IMR-90 (cell line): ENCODE measurements around the gene LAPTM5. TPM values are rescaled to one million over a fixed set of nuclear protein-coding genes. Genes with fewer than 3 reads are reported as not detected.

ENCODE experiments used
- ATAC-seq: fragments of 200-7000 bp; cut with Tn5 transposase; 2 replicates; pipeline ENCODE4 v1.9.1; 2020; ENCODE audit warnings: low read depth, mild to moderate bottlenecking, moderate library complexity
- BruUV-seq: library from RNA; stranded (reverse); fragments of 400-500 nt; replicated peaks from 2 replicates; lab custom pipeline; 2021; lab: Mats Ljungman, UMichigan
- CTCF ChIA-PET: fragments of 300-600 bp; formaldehyde crosslinking; extraction: SDS; loops from one replicate; lab custom pipeline; 2021; ENCODE audit warnings: antibody characterized with exemption; lab: Yijun Ruan, JAX
- POLR2A ChIA-PET: fragments of 300-600 bp; sonication (Branson Sonifier 250); formaldehyde crosslinking; loops from one replicate; lab custom pipeline; 2022; ENCODE audit warnings: antibody characterized with exemption; ENCODE audit not compliant: unreplicated experiment; lab: Charles Lee
- DNase-seq: peaks from one replicate; pipeline ENCODE4 v3.0.0; 2013
- H2AFZ ChIP-seq: replicated peaks from 2 replicates; pipeline ENCODE3; 2013; ENCODE audit warnings: low read length, mild to moderate bottlenecking; ENCODE audit not compliant: poor library complexity
- H2AK5ac ChIP-seq: 2 replicates; pipeline ENCODE4 v1.6.1; 2013; ENCODE audit warnings: low read depth, low read length, inconsistent platforms
- H2AK9ac ChIP-seq: replicated peaks from 2 replicates; pipeline ENCODE3; 2013; ENCODE audit warnings: mild to moderate bottlenecking, low read depth, low read length, moderate library complexity; ENCODE audit not compliant: poor library complexity
- H2BK120ac ChIP-seq: 2 replicates; pipeline ENCODE4 v1.6.1; 2013; ENCODE audit warnings: low read depth, low read length, inconsistent platforms
- H2BK15ac ChIP-seq: 3 replicates; pipeline ENCODE4 v1.6.1; 2013; ENCODE audit warnings: low read depth, low read length, inconsistent platforms
- H2BK20ac ChIP-seq: 2 replicates; pipeline ENCODE4 v1.6.1; 2013; ENCODE audit warnings: low read depth, mild to moderate bottlenecking, inconsistent platforms, low read length, moderate library complexity
- H2BK5ac ChIP-seq: 2 replicates; pipeline ENCODE4 v1.6.1; 2013; ENCODE audit warnings: mild to moderate bottlenecking, low read depth, low read length, inconsistent platforms; ENCODE audit not compliant: poor library complexity, severe bottlenecking
- H3K14ac ChIP-seq: replicated peaks from 2 replicates; pipeline ENCODE4 v1.6.1; 2013; ENCODE audit warnings: low read depth, low read length, inconsistent platforms
- H3K18ac ChIP-seq: 2 replicates; pipeline ENCODE4 v1.6.1; 2013; ENCODE audit warnings: low read depth, low read length, control low read depth
- H3K23ac ChIP-seq: 2 replicates; pipeline ENCODE4 v1.6.1; 2013; ENCODE audit warnings: low read depth, low read length, inconsistent platforms
- H3K27ac ChIP-seq: 2 replicates; pipeline ENCODE4 v1.5.1; 2013; ENCODE audit warnings: mild to moderate bottlenecking, control low read depth, low read length; ENCODE audit not compliant: insufficient read depth
- H3K27me3 ChIP-seq: 2 replicates; pipeline ENCODE4 v1.6.1; 2013; ENCODE audit warnings: low read length; ENCODE audit not compliant: control insufficient read depth, insufficient read depth
- H3K36me3 ChIP-seq: 2 replicates; pipeline ENCODE4 v1.6.1; 2013; ENCODE audit warnings: low read length, mixed read lengths; ENCODE audit not compliant: control insufficient read depth, insufficient read depth
- H3K4ac ChIP-seq: 2 replicates; pipeline ENCODE4 v1.6.1; 2013; ENCODE audit warnings: low read depth, low read length, inconsistent platforms
- H3K4me1 ChIP-seq: 2 replicates; pipeline ENCODE4 v1.6.1; 2013; ENCODE audit warnings: low read length, mixed read lengths; ENCODE audit not compliant: control insufficient read depth, insufficient read depth
- H3K4me2 ChIP-seq: 2 replicates; pipeline ENCODE4 v1.6.1; 2013; ENCODE audit warnings: low read depth, mild to moderate bottlenecking, control low read depth, low read length, moderate library complexity
- H3K4me3 ChIP-seq: 2 replicates; pipeline ENCODE4 v1.5.1; 2013; ENCODE audit warnings: low read depth, mild to moderate bottlenecking, control low read depth, low read length, moderate library complexity; ENCODE audit not compliant: insufficient read depth
- H3K56ac ChIP-seq: 2 replicates; pipeline ENCODE4 v1.6.1; 2013; ENCODE audit warnings: low read length, inconsistent platforms; ENCODE audit not compliant: insufficient read depth; ENCODE audit errors: extremely low read depth
- H3K79me1 ChIP-seq, 2 experiments: 2 replicates each; pipeline ENCODE4 v1.6.1; 2013; ENCODE audit warnings: low read length in 2 of 2, inconsistent platforms in 1 of 2, low read depth in 1 of 2
- H3K9ac ChIP-seq: 2 replicates; pipeline ENCODE4 v1.6.1; 2013; ENCODE audit warnings: low read depth, low read length, control low read depth
- H3K9me1 ChIP-seq: 2 replicates; pipeline ENCODE4 v1.6.1; 2013; ENCODE audit warnings: low read length, inconsistent platforms; ENCODE audit not compliant: insufficient read depth
- H3K9me3 ChIP-seq: 2 replicates; pipeline ENCODE4 v1.6.1; 2013; ENCODE audit warnings: low read length; ENCODE audit not compliant: control insufficient read depth, insufficient read depth
- H4K20me1 ChIP-seq: 2 replicates; pipeline ENCODE4 v1.6.1; 2013; ENCODE audit warnings: low read length, inconsistent platforms; ENCODE audit not compliant: insufficient read depth
- H4K5ac ChIP-seq: 2 replicates; pipeline ENCODE4 v1.6.1; 2013; ENCODE audit warnings: mild to moderate bottlenecking, low read depth, low read length, control low read depth
- H4K8ac ChIP-seq, 2 experiments: 2 replicates each; pipeline ENCODE4 v1.6.1; 2013; ENCODE audit warnings: low read depth in 2 of 2, low read length in 2 of 2, control low read depth in 1 of 2, inconsistent platforms in 1 of 2
- H4K91ac ChIP-seq: 2 replicates; pipeline ENCODE4 v1.6.1; 2013; ENCODE audit warnings: low read depth, low read length, inconsistent platforms; ENCODE audit not compliant: insufficient read depth
- BHLHE40 ChIP-seq: fragments of 150-350 bp; IDR thresholded peaks from 2 replicates; pipeline ENCODE4 v1.6.1; 2016; ENCODE audit warnings: mild to moderate bottlenecking, low read depth, low read length
- CEBPB ChIP-seq: IDR thresholded peaks from 2 replicates; pipeline ENCODE4 v1.6.1; 2012; ENCODE audit warnings: low read depth, low read length, improper control_type of control experiment
- CHD1 ChIP-seq: IDR thresholded peaks from 2 replicates; pipeline ENCODE4 v1.6.1; 2012; ENCODE audit warnings: low read depth, low read length, improper control_type of control experiment
- MAFK ChIP-seq: IDR thresholded peaks from 2 replicates; pipeline ENCODE4 v1.6.1; 2012; ENCODE audit warnings: low read depth, low read length, improper control_type of control experiment
- MAZ ChIP-seq: IDR thresholded peaks from 2 replicates; pipeline ENCODE4 v1.6.1; 2012; ENCODE audit warnings: low read depth, mild to moderate bottlenecking, low read length, improper control_type of control experiment, moderate library complexity, borderline replicate concordance
- MXI1 ChIP-seq: IDR thresholded peaks from 2 replicates; pipeline ENCODE4 v1.6.1; 2012; ENCODE audit warnings: low read depth, mild to moderate bottlenecking, low read length, moderate library complexity, borderline replicate concordance
- NFE2L2 ChIP-seq: fragments of 150-350 bp; IDR thresholded peaks from 2 replicates; pipeline ENCODE4 v1.6.1; 2016; ENCODE audit warnings: low read depth, mild to moderate bottlenecking, low read length
- POLR2A ChIP-seq: IDR thresholded peaks from 2 replicates; pipeline ENCODE4 v1.6.1; 2012; ENCODE audit warnings: mild to moderate bottlenecking, low read depth, low read length
- RAD21 ChIP-seq: IDR thresholded peaks from 2 replicates; pipeline ENCODE4 v1.6.1; 2012; ENCODE audit warnings: low read length, improper control_type of control experiment
- RCOR1 ChIP-seq: IDR thresholded peaks from 2 replicates; pipeline ENCODE4 v1.6.1; 2012; ENCODE audit warnings: mild to moderate bottlenecking, low read length, improper control_type of control experiment; ENCODE audit not compliant: insufficient replicate concordance
- RFX5 ChIP-seq: IDR thresholded peaks from 2 replicates; pipeline ENCODE4 v1.8.0; 2012; ENCODE audit warnings: low read depth, mild to moderate bottlenecking, low read length, moderate library complexity
- WGBS, 2 experiments: methylation state at CpG; one replicate each; pipeline versions ENCODE4 v1.1.5 to v1.1.7; 2013; ENCODE audit warnings: missing lambda C conversion rate in 2 of 2; ENCODE audit not compliant: insufficient read length in 1 of 2; ENCODE audit errors: extremely low coverage in 2 of 2; 5-methylcytosine and 5-hydroxymethylcytosine counted together
- dilution Hi-C: fragments of 300-500 bp; cut with HindIII; formaldehyde crosslinking; loops from one replicate; pipeline ENCODE4 v1.14.3; 2018; ENCODE audit warnings: low sequenced_read_pairs; ENCODE audit not compliant: unreplicated experiment
- in situ Hi-C: fragments of 300-500 bp; cut with MboI; formaldehyde crosslinking; loops from 3 replicates; pipeline ENCODE4 v1.14.3; 2019; ENCODE audit warnings: low sequenced_read_pairs, inconsistent platforms, mixed read lengths
- intact Hi-C: fragments of 100-400 bp; cut with micrococcal nuclease; formaldehyde crosslinking; loops from 2 replicates; pipeline ENCODE4 v1.10.0; 2022
- polyA plus RNA-seq, 3 experiments: library from polyadenylated mRNA; depleted of rRNA; stranded (reverse); fragments of >200 nt; gene quantifications; 2 replicates each; pipeline ENCODE4 v1.2.3, GENCODE V29; 2012; ENCODE audit warnings: low replicate concordance in 1 of 3
- total RNA-seq: library from RNA; depleted of rRNA; stranded (reverse); fragments of >200 nt; gene quantifications from 2 replicates; pipeline ENCODE4 v1.2.3, GENCODE V29; 2012
- TF ChIP-seq, protein P1 (sequence below): fragments of 150-350 bp; IDR thresholded peaks from 2 replicates; pipeline ENCODE4 v1.6.1; 2016; ENCODE audit warnings: low read depth, mild to moderate bottlenecking, low read length, moderate library complexity, borderline replicate concordance

LAPTM5 gene
- total and polyA plus RNA-seq, 2 of the 4 experiments (the other 2 are of a cell fraction): 0.09 TPM; not detected in 1

DNA sequence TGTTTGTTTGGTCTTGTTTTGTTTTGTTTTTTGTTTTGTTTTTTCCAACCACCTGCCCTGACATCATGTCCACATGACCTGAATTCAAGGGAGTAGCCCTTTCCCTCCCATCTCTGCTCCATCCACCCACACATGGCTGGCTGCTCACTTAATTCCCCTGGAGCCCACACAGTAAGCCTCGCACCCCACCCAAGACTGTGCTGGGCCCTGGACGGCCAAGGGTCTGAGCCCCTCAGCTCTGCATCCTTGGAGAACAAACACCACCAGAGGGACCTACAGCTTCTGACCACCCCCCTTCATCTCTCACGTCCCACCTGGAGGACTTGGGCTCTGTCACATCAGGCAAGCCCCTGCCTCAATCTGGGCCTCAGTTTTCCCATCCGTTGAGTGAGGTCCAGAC lies 73.3 kb downstream of the LAPTM5 start (continued):
- TF ChIP-seq RFX5 (no peak), NFE2L2 (no peak), MXI1 (no peak)

DNA sequence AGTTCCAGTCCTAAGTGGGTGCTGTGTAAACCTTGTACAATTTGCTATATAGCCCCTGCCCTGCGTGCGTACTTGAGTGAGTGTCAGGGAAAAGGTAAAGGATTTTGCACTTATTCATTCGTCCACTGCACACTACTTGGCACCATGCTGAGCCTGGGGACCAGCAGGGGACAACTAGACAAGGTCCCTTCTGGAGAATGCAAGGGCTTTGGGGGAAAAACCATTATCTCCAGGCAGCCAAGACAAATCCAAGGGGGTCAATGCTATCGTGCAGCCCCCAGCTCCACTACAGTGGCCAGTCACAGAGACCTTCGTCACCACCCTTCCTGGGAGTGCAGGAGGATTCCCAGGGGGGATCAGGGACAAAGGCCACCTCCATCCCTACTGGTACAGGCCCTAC lies 73.9 kb downstream of the LAPTM5 start:
- in situ Hi-C loops: no loop called here
- Histone ChIP-seq H3K4ac (no peak overlapping the region), H4K20me1 (no peaks in the 10 kb centered on the region), H3K14ac (no peak overlapping the region), H3K4me3 (no peak overlapping the region), H4K5ac (no peak overlapping the region), H2BK15ac (no peak overlapping the region), H4K91ac (no peak overlapping the region), H4K8ac (no peak overlapping the region), H2BK120ac (no peak overlapping the region), H3K9me1 (no peaks in the 10 kb centered on the region), H3K9ac (no peak overlapping the region), H3K9me3 (peaks cover 3% of the 10 kb centered on the region; the same call in 1 of the 2 replicates), H2BK20ac (no peak overlapping the region), H3K79me1 (no peaks in the 10 kb centered on the region), H3K4me2 (no peak overlapping the region), H2BK5ac (no peak overlapping the region), H3K23ac (no peak overlapping the region), H3K4me1 (no peaks in the 10 kb centered on the region), H3K27me3 (peaks cover 57% of the 10 kb centered on the region), H2AK9ac (no peak overlapping the region), H2AFZ (no peak overlapping the region), H3K36me3 (no peaks in the 10 kb centered on the region), H3K27ac (no peak overlapping the region), H3K56ac (no peak overlapping the region), H2AK5ac (no peak overlapping the region), H3K18ac (no peak overlapping the region)
- intact Hi-C loops: no loop called here
- no TSS peak for BruUV-seq
- dilution Hi-C loops: no loop called here
- TF ChIP-seq RAD21: no peak
- TF ChIP-seq MAFK: no peak
- TF ChIP-seq MXI1: no peak
- no peak for TF ChIP-seq BHLHE40
- TF ChIP-seq MAZ: no peak
- no peak for TF ChIP-seq RCOR1
- TF ChIP-seq, protein P1, sequence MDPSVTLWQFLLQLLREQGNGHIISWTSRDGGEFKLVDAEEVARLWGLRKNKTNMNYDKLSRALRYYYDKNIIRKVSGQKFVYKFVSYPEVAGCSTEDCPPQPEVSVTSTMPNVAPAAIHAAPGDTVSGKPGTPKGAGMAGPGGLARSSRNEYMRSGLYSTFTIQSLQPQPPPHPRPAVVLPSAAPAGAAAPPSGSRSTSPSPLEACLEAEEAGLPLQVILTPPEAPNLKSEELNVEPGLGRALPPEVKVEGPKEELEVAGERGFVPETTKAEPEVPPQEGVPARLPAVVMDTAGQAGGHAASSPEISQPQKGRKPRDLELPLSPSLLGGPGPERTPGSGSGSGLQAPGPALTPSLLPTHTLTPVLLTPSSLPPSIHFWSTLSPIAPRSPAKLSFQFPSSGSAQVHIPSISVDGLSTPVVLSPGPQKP: no peak
- no peak for TF ChIP-seq CHD1
- TF ChIP-seq POLR2A: no peak
- no peak for TF ChIP-seq CEBPB
- TF ChIP-seq NFE2L2: no peak
- DNase-seq (no peak), ATAC-seq (no peak)
- ChIA-PET POLR2A (no interaction called here), CTCF (no interaction called here)
- WGBS, 2 experiments: no CpG with 5 or more reads among the region's 5 CpGs
